ENCODE data around the gene AIM2. TPM values are rescaled to one million over a fixed set of nuclear protein-coding genes. Genes with fewer than 3 reads are reported as not detected.

AIM2 gene
- total RNA-seq, 1 experiment from 2014 or later, result 1.1 TPM

DNA sequence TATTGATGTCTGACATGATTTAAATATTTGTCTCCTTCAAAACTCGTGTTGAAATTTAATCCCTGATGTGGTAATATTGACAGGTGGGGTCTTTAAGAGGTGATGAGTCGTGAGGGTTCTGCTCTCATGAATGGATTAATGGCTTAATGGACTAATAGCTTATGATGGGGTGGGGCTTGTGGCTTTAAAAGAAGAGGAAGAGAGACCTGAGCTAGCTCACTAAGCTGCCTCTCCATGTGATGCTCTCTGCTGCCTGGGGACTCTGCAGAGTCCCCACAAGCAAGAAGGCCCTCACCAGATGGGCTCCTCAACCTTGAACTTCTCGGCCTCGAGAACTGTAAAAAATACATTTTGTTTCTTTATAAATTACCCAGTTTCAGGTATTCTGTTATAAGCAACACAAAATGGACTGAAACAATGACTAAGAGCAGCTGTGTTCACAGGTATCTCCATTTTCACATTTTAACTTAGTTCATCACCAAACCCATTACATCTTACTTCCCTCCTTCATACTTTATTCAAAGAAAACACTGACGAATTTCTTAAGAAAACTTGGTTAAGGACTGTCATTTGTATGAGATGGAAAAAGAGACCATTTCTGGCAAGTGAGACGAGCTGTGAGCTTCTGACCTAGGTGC, 12.1 kb upstream of the AIM2 start:
- H3K79me2 ChIP-seq (ENCODE audit: insufficient read depth, low read length), result no peaks in the 10 kb centered on the region
- no peaks in the 10 kb centered on the region for H4K20me1 ChIP-seq (ENCODE audit: control insufficient read depth, insufficient read depth, insufficient read length)
- H3K4me1 ChIP-seq (ENCODE audit: insufficient read depth, low read length), result no peaks in the 10 kb centered on the region
- Mint-ChIP-seq H3K4me3 (no peak overlapping the region), H3K27ac (no peak overlapping the region; a peak in 1 of 7 replicates), H3K9me3 (no peaks in the 10 kb centered on the region), H3K27me3 (ENCODE audit: low read depth) (no peaks in the 10 kb centered on the region), H3K36me3 (ENCODE audit: insufficient read depth in 1 of 3, low read depth in 3 of 3) (no peaks in the 10 kb centered on the region), H3K4me1 (no peaks in the 10 kb centered on the region)
- no peak overlapping the region for H2BK120ac ChIP-seq (ENCODE audit: low read depth, low read length, poor library complexity, severe bottlenecking)
- H2BK20ac ChIP-seq (ENCODE audit: low read depth, low read length, poor library complexity, severe bottlenecking), result no peak overlapping the region
- H3T11ph ChIP-seq (ENCODE audit: low read length), result no peak overlapping the region
- no peak overlapping the region for H2AFZ ChIP-seq (ENCODE audit: low read length)
- no peak overlapping the region for H3K9ac ChIP-seq (ENCODE audit: extremely low read depth, insufficient read length, low read length)
- WGBS (ENCODE audit: extremely low coverage, insufficient read length, low lambda C conversion rate), result 100% methylated on average over 1 of the region's 6 CpGs
- H3K4ac ChIP-seq (ENCODE audit: low read depth, low read length), result no peak overlapping the region
- no peak overlapping the region for H3K27ac ChIP-seq (ENCODE audit: insufficient read length, low read depth, low read length)
- no peak overlapping the region for H3K4me2 ChIP-seq (ENCODE audit: insufficient read depth, insufficient read length, low read length)
- H4K5ac ChIP-seq (ENCODE audit: insufficient read length, low read depth, low read length), result no peak overlapping the region
- H3K27me3 ChIP-seq (ENCODE audit: insufficient read depth, low read length), result no peaks in the 10 kb centered on the region
- no peak overlapping the region for H3K14ac ChIP-seq (ENCODE audit: insufficient read depth, low read length)
- no peak overlapping the region for H2BK5ac ChIP-seq (ENCODE audit: insufficient read length, low read length)
- no peak for TF ChIP-seq CTCF (conservative IDR thresholded peaks at IDR 0.05)
- no peaks in the 10 kb centered on the region for H3K9me3 ChIP-seq (ENCODE audit: control insufficient read depth, low read depth, low read length)
- H2BK12ac ChIP-seq (ENCODE audit: insufficient read length, low read depth, low read length), result no peak overlapping the region
- H3K79me1 ChIP-seq (ENCODE audit: insufficient read depth, low read depth, low read length, poor library complexity, severe bottlenecking), result no peaks in the 10 kb centered on the region
- H3K23me2 ChIP-seq (ENCODE audit: insufficient read length, low read depth, low read length, poor library complexity, severe bottlenecking), result no peaks in the 10 kb centered on the region
- H3K23ac ChIP-seq (ENCODE audit: insufficient read length, low read depth, low read length), result no peak overlapping the region
- no peak overlapping the region for H3K56ac ChIP-seq (ENCODE audit: insufficient read length, low read depth, low read length)
- no peak overlapping the region for H4K91ac ChIP-seq (ENCODE audit: insufficient read length, low read depth, low read length)
- H3K18ac ChIP-seq (ENCODE audit: insufficient read length, low read depth, low read length), result no peak overlapping the region
- no peak overlapping the region for H2AK5ac ChIP-seq (ENCODE audit: insufficient read length, low read length)
- DNase-seq, result no peak
- no peak overlapping the region for H4K8ac ChIP-seq (replicated peaks; ENCODE audit: insufficient read length, low read depth, low read length)
- H2BK15ac ChIP-seq (ENCODE audit: low read depth, low read length), result no peak overlapping the region

Data from H9 (cell line).